NOMO-1 treated with dmso at 0.1 percent for 144 hours (cell line): ENCODE measurements around the gene UTY.

Experiments
- DNase-seq: peaks from one replicate; lab custom pipeline; 2025; ENCODE audit not compliant: unreplicated experiment; lab: John Stamatoyannopoulos, UW

The UTY gene

DNA sequence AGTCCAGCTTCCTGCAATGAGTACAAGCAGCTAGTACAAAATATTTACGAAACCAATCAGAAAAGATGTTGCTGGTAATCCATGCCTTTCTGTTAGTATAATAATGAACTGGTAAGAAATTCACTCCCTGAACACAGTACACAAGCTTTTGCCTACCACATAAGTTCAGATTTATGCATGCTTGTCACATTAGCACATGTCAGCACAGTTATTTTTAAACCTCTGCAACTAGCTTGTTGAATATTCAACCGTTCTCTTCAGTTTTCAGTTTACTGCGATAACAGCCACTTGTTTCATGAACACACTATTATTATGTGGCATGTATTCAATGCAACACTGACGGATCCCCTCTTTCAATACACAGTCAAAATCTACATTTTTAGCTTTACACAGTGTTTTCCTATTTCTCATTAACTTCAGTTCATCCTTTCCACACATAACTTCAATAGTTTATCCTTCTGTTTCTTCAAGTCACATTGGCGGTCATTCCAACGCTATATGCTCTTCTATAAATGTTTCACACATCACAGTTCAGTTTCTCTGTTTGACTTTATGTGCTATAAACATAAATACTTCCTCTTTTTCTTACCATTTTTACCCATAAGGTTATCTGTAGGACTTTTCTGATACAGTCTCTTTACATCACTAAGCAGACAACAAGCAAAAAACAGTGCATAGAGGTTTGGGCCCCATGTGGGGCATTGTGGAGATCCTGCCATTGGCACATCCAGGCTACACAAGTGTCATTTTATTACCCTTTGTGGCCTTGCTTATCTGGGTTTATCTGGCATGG is 62.8 kb downstream of the UTY start:
- DNase-seq: no peak

DNA sequence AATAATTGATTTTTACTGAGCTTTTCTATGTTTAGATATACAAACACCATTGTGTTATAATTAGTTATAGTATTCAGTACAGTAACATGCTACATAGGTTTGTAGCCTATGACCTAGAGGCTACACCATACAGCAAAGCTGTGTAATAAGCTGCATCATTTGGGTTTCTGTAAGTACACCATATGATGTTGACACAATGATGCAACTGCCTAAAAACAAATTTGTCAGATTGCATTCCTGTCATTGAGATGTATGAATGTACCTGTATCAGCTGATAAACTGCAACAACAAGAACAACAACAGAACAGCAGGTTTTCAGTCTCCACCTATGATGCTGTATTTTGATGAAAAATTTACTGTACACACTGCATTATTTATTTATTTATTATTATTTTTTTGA is 64.3 kb downstream of the UTY start:
- no peak for DNase-seq

DNA sequence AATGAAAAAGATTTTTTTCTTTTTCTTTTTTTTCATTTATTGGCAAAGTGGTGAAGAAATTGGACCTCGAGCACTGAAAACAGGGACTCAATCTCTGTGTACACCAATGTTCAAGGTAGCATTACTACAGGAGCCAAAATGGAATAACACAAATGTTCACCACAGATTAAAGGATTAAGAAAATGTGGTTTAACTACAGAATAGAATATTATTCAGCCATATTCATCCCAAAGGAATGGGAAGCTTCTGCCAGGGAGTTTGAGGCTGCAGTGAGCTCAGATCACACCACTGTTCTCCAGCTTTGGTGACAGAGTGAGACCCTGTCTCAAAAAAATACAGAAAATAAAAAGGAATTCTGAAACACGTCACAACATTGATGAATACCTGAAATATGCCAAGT is 81.0 kb downstream of the UTY start:
- no peak for DNase-seq

DNA sequence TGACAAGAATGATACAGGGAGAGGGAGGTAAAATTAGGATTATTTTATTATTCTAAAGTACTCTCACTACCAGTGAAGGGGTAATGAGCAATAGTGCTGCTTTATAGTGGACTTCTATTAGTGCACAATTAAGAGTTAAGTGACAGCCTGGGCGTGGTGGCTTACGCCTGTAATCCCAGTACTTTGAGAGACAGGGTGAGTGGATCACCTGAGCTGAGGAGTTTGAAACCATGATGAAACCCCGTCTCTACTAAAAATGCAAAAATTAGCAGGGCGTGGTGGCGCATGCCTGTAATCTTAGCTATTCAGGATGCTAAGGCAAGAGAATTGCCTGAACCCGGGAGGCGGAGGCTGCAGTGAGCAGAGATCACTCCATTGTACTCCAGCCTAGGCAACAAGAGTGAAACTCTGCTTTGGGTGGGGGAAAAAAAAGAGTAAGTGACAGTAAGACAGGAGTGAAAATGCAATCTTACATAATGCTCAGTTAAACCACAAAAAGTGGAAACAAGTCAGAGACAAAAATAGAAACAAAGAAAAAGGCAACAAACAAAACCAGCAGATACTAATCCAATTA is 98.6 kb downstream of the UTY start:
- DNase-seq: no peak

DNA sequence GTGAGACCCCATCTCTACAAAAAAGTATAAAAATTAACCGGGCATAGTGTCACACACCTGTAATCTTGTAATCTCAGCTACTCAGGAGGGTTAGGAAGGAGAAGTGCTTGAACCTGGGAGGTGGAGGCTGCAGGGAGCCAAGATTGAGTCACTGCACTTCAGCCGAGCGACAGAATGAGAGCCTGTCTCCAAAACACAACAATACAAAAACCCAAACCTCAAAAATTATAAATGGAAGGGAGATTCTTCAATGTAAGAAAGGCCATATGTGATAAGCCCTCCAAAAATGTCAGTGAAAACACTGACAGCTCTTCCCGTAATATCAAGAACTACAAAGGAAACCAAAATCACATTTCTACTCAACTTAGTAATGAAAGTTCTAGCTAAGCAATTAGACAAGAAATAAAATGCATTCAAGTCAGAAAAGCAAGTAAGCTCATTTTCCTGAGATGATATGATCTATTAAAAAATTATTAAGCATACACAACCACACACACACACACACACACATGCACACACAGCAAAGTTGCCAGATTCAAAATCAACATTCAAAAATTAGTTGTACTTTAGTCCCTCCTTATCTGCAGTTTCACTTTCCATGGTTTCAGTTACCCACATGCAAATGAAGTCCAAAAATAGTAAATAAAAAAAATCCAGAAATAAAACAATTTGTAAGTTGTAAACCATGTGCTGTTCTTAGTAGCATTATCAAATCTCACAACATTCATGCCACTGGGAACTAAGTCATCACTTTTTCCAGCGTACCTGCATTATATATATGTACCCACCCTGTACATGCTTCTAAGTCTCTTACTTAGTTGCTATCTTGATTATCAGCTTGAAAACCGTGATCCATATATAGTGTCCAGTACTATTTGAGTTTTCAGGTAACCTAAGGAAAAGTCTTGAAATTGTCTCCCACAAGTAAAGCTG is 108.7 kb downstream of the UTY start:
- DNase-seq: no peak

DNA sequence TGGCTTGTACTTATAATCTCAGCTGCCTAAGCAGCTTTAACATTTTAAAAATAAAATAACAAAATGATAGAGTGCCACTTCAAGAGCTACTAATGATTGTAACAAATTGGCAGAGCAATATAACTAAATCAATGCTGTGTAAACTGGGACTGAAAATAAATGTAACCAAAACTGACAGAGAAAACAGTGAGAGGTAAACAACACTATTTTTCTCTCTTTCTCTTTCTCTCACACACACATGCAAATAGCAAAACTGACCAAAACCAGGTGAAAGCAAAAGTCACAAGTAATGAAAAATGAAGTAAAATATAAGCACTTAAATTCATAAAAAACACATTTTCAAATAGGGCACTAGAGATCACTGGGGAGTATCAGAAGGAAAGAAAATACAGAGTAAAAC is 109.6 kb downstream of the UTY start:
- DNase-seq: no peak

DNA sequence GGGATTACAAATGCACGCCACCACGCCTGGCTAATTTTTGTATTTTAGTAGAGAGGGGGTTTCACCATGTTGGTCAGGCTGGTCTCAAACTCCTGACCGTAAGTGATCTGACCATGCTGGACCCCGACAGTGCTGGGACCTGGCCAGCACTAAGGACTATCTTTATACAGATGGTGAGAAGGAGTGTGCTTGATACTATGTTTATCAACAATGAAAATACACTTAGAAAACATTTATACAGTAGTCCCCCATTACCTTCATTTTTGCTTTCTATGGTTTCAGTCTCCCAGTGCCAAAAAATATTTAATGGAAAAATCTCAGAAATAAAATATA is 111.4 kb downstream of the UTY start:
- DNase-seq: no peak

DNA sequence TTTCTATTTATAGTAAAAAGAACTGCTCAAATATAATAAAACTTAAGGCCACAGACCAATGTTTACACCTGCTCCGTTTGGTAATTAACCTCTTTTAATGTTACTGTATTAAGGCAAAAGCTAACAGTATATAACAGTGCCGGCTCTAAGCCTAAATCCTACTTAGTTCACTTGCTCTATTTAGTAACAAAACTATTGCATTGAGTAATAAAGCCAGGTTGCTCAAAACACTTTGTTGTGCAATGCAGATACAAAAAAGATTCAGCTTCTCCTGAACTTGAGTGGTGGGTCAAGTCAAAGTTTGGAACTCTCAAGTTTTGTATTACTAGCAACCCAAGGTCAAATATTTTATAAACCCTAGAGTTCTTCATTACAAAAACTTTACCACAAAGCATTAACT is 116.2 kb downstream of the UTY start:
- no peak for DNase-seq

DNA sequence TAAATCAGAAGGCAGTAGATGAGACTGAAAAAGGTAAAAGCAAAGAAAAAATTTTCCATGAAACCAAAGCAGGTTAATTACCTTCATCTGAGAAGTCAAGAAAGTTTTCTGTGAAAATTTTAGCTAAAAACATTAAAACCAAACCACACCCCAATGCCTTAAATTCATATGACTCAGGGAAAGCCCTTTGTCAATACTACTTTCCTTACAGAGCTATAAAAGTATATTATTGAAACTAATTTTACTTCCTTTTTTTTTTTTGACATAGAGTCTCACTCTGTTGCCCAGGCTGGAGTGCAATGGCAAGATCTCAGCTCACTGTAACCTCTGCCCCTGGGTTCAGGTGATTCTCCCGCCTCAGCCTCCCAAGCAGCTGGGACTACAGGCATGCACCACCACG is 117.2 kb downstream of the UTY start:
- no peak for DNase-seq

DNA sequence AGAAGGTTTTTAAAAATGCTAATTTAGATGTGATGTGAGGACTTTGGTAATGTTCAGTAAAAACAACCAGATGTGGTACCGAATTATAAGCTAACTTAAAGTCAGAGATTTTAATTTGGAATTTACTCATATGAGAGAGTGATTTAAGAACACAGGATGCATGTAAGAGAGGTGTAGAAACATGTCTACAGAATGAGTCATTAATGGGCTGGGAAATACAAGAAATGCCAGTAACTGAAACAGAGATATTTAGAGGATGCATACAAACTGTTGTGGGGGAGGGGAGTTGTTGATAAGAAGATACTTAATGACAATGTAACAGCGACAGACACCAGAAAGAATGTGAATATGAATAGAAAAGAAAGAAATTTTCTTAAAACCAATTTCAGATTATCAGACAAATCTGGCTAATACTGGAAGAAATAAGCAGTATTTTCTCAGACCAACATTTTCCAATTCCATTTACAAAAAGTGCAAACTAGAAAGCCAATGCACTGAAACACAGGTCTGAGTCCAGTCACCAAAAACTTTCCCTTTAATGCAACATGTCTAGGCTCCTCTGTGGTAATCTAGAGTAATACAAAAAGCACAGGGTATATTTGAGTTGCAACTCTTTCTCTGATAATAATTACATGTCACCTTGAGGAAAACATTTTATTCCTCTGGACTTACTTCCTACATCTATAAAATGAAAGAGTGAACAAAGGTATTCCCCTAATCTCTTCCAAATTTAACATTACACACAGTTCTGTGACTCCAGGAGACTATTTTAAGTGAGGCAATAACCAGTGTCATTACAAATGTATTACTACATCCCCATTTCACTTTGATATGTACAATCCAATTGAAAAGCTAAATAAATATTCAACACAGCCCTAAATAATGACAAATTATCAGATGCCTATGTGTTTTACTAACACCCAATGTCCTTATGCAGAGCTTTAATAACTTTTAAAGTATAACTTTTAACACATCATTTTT is 117.9 kb downstream of the UTY start:
- no peak for DNase-seq

DNA sequence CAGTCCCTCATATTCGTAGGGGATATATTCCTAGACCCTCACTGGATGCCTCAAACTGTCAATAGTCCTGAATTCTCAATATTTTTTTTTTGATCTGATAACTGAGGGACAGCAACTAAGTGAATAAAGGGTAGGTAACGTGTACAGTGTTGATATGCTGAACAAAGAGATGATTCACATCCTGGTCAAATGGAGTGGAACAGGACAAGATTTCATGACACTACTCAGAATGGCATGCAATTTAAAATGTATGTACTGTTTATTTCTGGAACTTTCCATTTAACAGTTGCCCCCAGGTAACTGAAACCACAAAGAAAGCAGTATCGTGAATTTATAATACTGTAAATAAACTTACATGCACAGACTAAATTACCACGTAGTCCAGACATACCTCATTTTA is 128.4 kb downstream of the UTY start:
- no peak for DNase-seq

DNA sequence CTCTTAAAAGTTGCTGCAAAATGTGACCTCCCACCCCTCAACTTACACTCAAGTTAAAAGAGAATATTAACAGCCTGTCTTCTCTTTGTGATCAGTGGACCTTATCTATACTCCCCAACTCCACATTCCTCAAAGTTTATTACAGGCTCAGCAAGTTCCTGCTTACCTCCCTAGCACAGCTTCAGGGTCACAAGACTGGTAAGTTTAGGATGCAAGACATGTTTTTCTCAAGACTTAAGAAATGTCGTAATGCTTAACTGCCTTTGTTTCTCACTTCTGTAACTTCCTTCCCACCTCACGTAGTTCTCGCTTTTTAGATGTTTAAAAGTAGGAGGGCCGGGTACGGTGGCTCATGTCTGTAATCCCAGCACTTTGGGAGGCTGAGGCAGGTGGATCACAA is 132.7 kb downstream of the UTY start:
- DNase-seq: no peak

DNA sequence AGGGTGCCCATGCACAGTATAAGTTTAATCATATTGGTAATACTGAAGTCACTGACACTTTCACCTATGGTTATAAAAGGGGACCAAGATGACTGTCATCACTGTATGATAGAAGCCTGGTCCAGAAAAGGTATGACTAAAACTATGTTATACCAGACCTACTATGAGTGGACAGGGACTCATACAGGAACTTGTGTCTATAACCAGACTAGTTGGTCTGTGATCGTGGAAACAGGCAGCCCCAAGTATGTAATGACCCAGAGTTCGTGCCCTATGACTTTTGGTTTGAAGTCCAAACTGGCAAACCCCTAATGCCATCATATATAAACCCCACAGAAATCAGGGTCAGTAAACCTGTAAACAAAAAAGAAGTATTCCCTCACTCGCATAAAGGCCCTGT is 134.3 kb downstream of the UTY start:
- DNase-seq: no peak

DNA sequence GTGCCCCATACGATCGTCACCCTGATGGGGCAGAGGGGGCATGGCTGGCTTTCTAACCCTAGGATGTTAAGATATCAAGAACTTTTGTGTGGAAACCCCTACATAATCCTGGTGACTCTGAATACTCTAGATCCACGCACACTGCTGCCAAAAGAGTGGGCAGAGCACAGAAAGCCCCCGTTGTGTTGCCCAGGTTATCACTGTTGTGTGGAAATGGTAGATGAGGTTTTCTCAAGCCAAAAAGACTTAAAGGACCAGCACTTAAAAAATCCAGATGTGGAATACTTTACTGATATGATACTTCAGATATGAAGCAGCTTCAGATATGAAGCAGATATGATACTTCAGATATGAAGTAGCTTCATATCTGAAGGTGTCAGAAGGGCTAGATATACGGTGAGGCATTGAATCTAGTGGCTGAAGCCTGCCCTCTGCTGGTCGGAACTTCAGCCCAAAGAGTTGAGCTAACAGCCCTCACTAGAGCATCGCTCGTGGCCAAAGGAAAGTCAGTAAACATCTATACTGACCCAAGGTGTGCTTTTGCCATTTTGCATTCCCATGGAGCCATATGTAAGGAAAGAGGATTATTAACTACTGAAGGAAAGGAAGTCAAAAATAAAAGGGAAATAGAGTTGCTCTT is 136.4 kb downstream of the UTY start:
- no peak for DNase-seq

DNA sequence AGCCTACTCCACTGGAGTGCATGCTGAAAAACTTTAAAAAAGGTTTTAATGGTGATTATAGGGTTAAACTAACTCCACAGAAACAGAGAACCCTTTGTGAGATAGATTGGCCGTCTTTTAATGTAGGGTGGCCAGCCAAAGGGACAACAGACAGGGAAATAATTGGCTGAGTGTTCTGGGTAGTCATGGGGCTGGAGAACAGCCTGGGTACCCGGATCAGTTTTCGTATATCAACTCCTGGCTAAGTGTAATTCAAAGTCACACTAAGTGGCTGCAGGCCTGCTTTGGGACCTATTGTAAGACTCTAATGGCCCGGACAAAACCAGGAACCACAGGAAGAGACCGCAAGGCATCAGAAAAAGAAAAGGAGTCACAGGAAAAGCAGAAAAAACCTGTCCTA is 139.9 kb downstream of the UTY start:
- no peak for DNase-seq

DNA sequence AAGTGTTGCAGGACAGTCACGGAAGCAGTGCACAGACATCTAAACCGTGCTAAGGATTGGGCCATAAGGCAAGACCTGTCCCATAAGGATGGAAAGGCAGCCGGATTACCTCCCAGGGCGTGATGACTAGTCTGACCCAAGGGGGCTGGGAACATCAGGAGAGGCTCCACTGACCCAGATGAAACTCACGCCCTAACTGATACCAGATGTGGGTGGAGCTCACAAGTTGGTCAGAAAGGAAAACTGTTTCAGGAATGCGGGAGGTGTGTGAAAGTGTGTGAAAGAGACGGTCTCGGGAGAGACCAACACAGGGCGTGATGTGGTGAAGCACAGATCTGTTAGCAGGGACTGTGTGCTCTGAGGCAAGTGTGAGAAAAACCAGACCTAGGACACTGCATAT is 140.5 kb downstream of the UTY start:
- no peak for DNase-seq

DNA sequence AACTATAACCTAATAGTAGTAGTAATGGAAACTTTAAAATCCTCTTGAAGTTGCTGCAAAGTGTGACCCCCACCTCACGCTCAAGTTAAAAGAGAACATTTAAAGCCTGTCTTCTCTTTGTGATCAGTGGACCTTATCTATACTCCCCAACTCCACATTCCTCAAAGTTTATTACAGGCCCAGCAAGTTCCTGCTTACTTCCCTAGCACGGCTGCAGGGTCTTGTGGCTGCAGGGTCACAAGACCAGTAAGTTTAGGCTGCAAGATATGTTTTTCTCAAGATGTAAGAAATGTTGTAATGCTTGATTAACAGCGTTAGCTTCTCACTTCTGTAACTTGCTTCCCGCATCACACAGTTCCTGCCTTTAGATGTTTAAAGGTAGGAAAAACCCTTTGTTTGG is 141.1 kb downstream of the UTY start:
- DNase-seq: no peak

DNA sequence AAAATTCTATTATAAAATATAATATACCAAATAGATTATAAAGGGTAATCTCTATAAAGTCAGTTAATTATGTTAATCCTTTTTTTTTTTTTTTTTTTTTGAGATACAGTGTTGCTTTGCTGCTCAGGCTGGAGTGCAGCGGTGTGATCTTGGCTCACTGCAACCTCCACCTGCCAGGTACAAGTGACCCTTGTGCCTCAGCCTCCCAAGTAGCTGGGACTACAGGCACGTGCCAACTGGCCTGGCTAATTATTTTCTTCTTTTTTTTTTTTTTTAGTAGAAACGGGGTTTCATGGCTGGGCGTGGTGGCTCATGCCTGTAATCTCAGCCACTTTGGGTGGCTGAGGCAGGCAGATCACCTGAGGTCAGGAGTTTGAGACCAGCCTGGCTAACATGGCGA is 141.9 kb downstream of the UTY start:
- no peak for DNase-seq

DNA sequence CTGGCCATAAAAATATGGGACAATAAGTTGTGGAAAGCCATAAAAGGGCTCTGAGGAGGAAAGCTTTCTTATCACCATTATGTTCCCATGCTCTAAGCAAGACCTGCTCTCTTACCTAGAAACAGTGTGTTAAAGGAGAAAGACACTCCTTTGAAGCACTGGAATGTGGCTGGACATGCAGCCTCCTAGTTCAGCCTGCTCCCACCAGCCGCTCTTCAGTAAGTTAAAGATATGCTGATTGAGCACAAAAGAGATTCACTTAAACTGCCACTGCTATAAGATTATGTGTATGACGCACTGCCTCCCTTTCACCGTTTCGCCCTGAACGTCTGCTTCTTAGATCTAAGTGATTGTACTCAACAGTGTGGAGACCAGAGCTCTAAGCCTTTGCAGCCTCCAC is 146.0 kb downstream of the UTY start:
- DNase-seq: no peak

DNA sequence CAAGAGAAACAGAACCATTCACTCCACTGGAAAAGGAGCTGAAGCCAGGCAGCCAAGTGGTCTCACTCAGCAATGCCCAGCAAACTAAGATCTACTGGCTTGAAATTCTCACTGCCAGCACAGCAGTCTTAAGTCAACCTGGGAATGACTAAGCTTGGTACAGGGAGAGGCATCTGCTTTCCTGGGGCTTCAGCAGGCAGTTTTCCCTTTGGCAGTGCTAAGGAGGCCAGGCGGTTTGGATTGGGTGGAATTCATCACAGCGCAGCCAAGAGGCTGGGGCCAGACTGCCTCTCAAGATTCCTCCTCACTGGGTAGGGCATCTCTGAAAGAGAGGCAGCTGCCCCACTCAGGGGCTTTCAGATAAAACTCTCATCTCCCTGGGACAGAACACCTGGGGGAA is 149.2 kb downstream of the UTY start:
- no peak for DNase-seq

DNA sequence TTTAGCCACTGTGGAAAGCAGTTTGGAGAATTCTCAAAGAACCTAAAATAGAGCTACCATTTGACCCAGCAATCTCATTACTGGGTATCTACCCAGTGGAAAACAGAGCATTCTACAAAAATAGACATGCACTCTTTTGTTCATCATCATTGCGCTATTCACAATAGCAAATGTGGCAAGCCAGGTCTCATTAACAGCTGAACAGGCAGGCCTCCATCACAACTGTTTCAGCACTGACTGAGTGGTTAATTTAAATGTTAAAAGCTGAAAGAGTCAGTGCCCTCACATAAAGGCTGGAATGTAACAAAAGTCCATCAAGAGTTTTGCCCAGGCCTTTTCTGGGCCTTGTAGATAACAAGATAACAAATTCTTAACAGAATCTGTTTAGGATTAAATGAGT is 166.9 kb downstream of the UTY start:
- DNase-seq: no peak
